BLaER1 treated with 17β-estradiol and CSF1 and Interleukin-3, amounts not matched to agents 10 nM and 100 nM (cell line): ENCODE data around the gene STK25.

ENCODE experiments used
- H3K27ac ChIP-seq, 11 experiments: shearing (Covaris generic); formaldehyde crosslinking; 2 replicates each; pipeline ENCODE4 v1.8.1; 2022
- H3K27me3 ChIP-seq, 11 experiments: shearing (Covaris generic); formaldehyde crosslinking; 2 replicates each; pipeline ENCODE4 v1.8.1; 2022
- H3K36me3 ChIP-seq, 11 experiments: shearing (Covaris generic); formaldehyde crosslinking; 2 replicates each; pipeline ENCODE4 v1.8.1; 2022
- H3K4me1 ChIP-seq, 10 experiments: shearing (Covaris generic); formaldehyde crosslinking; 2 replicates each; pipeline ENCODE4 v1.8.1; 2022
- H3K4me2 ChIP-seq, 11 experiments: shearing (Covaris generic); formaldehyde crosslinking; 2 replicates each; pipeline ENCODE4 v1.8.1; 2022
- H3K4me3 ChIP-seq, 10 experiments: shearing (Covaris generic); formaldehyde crosslinking; 2 replicates each; pipeline ENCODE4 v1.8.1; 2022
- H3K9ac ChIP-seq, 11 experiments: shearing (Covaris generic); formaldehyde crosslinking; 2 replicates each; pipeline ENCODE4 v1.8.1; 2022
- H3K9me3 ChIP-seq, 11 experiments: shearing (Covaris generic); formaldehyde crosslinking; replicated peaks in 1 of 11; 2 replicates each; pipeline ENCODE4 v1.8.1; 2022
- H4K20me1 ChIP-seq, 11 experiments: shearing (Covaris generic); formaldehyde crosslinking; 2 replicates each; pipeline ENCODE4 v1.8.1; 2022
- Cebpa-rat ChIP-seq, 11 experiments: shearing (Covaris generic); IDR thresholded peaks; 2 replicates each; pipeline ENCODE4 v1.8.1; 2022

STK25 gene

DNA sequence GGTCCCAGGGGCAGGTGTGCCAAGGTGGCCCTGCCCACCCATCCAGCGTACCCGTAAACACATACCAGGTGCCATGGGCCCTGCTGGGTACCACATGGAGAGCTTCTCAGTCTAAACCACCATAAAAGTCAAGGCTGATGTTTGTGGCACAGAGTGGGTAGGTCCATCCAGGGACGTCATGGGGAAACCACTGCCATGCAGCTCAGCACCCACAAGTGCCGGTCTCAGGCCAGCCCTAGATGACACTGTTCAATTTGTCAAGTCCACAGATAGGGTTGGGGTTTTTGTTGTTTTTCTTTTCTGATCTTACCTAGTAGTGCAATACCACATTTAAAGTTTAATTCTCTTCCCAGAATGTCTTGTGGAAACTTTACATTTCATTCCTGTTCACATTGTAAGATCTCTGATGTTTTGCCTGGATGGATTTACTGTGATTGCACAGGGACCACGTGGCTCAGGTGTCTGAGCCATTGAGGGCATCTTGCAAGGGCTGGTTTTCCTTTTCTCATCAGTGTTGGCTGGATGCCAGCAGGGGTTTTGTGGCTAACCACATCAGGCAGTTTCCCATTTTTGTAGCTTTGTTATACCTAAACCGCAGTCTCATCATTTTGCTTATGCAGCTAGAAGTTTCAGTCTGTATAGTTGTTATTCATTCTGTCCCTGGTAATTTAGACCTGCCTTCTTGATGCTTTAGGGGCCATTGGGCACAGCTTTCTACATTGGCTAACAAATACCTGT is 64.7 kb downstream of the STK25 start:
- Histone ChIP-seq H3K9ac (no peak overlapping the region), H3K36me3 (peaks cover 48 to 91% (median 66%) of the 10 kb centered on the region in 11 experiments), H3K27me3 (peaks cover 7 to 100% (median 22%) of the 10 kb centered on the region in 11 experiments; a peak in 19 of 22 replicates), H3K27ac (no peak overlapping the region), H3K4me2 (peak overlapping the region in 9 of 11 experiments; percentile 21 to 57 (median 38); a peak in 17 of 22 replicates), H3K4me3 (no peak overlapping the region), H4K20me1 (peaks cover 45 to 97% (median 62%) of the 10 kb centered on the region in 11 experiments; a peak in 21 of 22 replicates), H3K9me3 (no peaks in the 10 kb centered on the region), H3K4me1 (peaks cover 8 to 16% (median 12%) of the 10 kb centered on the region in 10 experiments; a peak in 19 of 20 replicates)
- TF ChIP-seq Cebpa-rat (IDR thresholded peaks at IDR 0.05): no peak
